HT-29 (cell line): ENCODE data around the gene MAP6. TPM values are rescaled to one million over a fixed set of nuclear protein-coding genes. Genes with fewer than 3 reads are reported as not detected.

Source experiments
- DNase-seq: peaks from one replicate; pipeline ENCODE4 v3.0.0-alpha.2; 2015; ENCODE audit warnings: low spot score
- total RNA-seq: library from RNA; depleted of rRNA; stranded (reverse); fragments of >200 nt; shearing (Covaris generic); gene quantifications from 2 replicates; pipeline ENCODE4 v1.2.3, GENCODE V29; 2014

The MAP6 gene
- total RNA-seq, 1 experiment from 2014 or later = not detected

- no peak for DNase-seq
Measured at GRCh38 chr11:75667255-75667830, 1.5 kb downstream of the MAP6 start.

GRCh38 chr11:75665990-75666389, 2.8 kb downstream of the MAP6 start:
- no peak for DNase-seq

GRCh38 chr11:75665126-75665525, 3.7 kb downstream of the MAP6 start:
- DNase-seq = no peak

GRCh38 chr11:75664389-75664788, 4.4 kb downstream of the MAP6 start:
- no peak for DNase-seq

- no peak for DNase-seq
Measured at GRCh38 chr11:75663808-75664207, 5.0 kb downstream of the MAP6 start.

GRCh38 chr11:75659836-75660235, 9.0 kb downstream of the MAP6 start:
- no peak for DNase-seq

- no peak for DNase-seq
Measured at GRCh38 chr11:75656044-75656727, 12.7 kb downstream of the MAP6 start.

- no peak for DNase-seq
Measured at GRCh38 chr11:75655605-75656004, 13.2 kb downstream of the MAP6 start.

GRCh38 chr11:75654314-75654713, 14.5 kb downstream of the MAP6 start:
- no peak for DNase-seq

GRCh38 chr11:75653532-75653931, 15.3 kb downstream of the MAP6 start:
- DNase-seq = no peak

GRCh38 chr11:75652936-75653335, 15.9 kb downstream of the MAP6 start:
- no peak for DNase-seq

GRCh38 chr11:75651218-75651617, 17.6 kb downstream of the MAP6 start:
- no peak for DNase-seq

- DNase-seq = no peak
Measured at GRCh38 chr11:75650167-75650723, 18.6 kb downstream of the MAP6 start.

- DNase-seq = no peak
Measured at GRCh38 chr11:75644946-75645345, 23.9 kb downstream of the MAP6 start.

- no peak for DNase-seq
Measured at GRCh38 chr11:75644370-75644769, 24.5 kb downstream of the MAP6 start.

GRCh38 chr11:75642402-75643113, 26.3 kb downstream of the MAP6 start:
- DNase-seq = no peak

GRCh38 chr11:75639762-75640181, 29.1 kb downstream of the MAP6 start:
- DNase-seq = peak; percentile 7

- no peak for DNase-seq
Measured at GRCh38 chr11:75637998-75638397, 30.8 kb downstream of the MAP6 start.

- DNase-seq = no peak
Measured at GRCh38 chr11:75635066-75635862, 33.6 kb downstream of the MAP6 start.

- peak; percentile 3 for DNase-seq
Measured at GRCh38 chr11:75633409-75634066, 35.3 kb downstream of the MAP6 start.

- no peak for DNase-seq
Measured at GRCh38 chr11:75632962-75633361, 35.9 kb downstream of the MAP6 start.
